CD4-positive, alpha-beta T cell treated with Interferon alpha-2 for 1 hour (primary cell): Measurements from ENCODE around the gene ACSF2.
A peak's percentile ranks its signal among the peaks of the same experiment; 100 is the strongest.

Source experiments
- DNase-seq, 2 donors: peaks; one replicate each; pipeline ENCODE4 v3.0.0-alpha.2; 2020 to 2022

Gene ACSF2

GRCh38 chr17:50505591-50506130 lies 79.6 kb downstream of the ACSF2 start:
- no peak for DNase-seq

GRCh38 chr17:50506298-50506697 lies 80.3 kb downstream of the ACSF2 start:
- DNase-seq, result no peak

- peak; percentile 82 to 87 for DNase-seq
Observed at GRCh38 chr17:50507871-50508572, 82.0 kb downstream of the ACSF2 start, which contains the start of gene MYCBPAP. Gene MYCBPAP, plus strand, starts transcription at chr17:50508439. Its CDS starts 236 bp downstream, at chr17:50508675.

GRCh38 chr17:50508573-50509460 lies 82.8 kb downstream of the ACSF2 start:
- DNase-seq, result no peak

GRCh38 chr17:50511058-50511457 lies 85.0 kb downstream of the ACSF2 start:
- DNase-seq, result peak; percentile 38 to 72

GRCh38 chr17:50513495-50513894 lies 87.5 kb downstream of the ACSF2 start:
- DNase-seq, result no peak

- DNase-seq, result no peak
Observed at GRCh38 chr17:50514388-50514787, 88.4 kb downstream of the ACSF2 start.

- DNase-seq, result no peak
Observed at GRCh38 chr17:50514936-50515702, 89.1 kb downstream of the ACSF2 start.

GRCh38 chr17:50517011-50517410 lies 91.0 kb downstream of the ACSF2 start:
- DNase-seq, result no peak

GRCh38 chr17:50517504-50518383 lies 91.7 kb downstream of the ACSF2 start:
- no peak for DNase-seq

GRCh38 chr17:50518384-50519023 lies 92.5 kb downstream of the ACSF2 start:
- no peak for DNase-seq

- no peak for DNase-seq
Observed at GRCh38 chr17:50519141-50519834, 93.3 kb downstream of the ACSF2 start.

- no peak for DNase-seq
Observed at GRCh38 chr17:50520483-50520882, 94.5 kb downstream of the ACSF2 start.

GRCh38 chr17:50521514-50521913 lies 95.5 kb downstream of the ACSF2 start:
- DNase-seq, result no peak

GRCh38 chr17:50522766-50523165 lies 96.7 kb downstream of the ACSF2 start:
- DNase-seq, result no peak

- DNase-seq, result no peak
Observed at GRCh38 chr17:50523208-50523607, 97.2 kb downstream of the ACSF2 start.
